Fibroblast of mammary gland (primary cell): Measurements from ENCODE around the gene POU3F1.

ENCODE experiments used
- DNase-seq: peaks from one replicate; pipeline ENCODE4 v3.0.0-alpha.2; 2010; ENCODE audit warnings: low read depth
- H3K4me3 ChIP-seq: 2 replicates; pipeline ENCODE4 v1.5.1; 2011; ENCODE audit warnings: low read depth, mild to moderate bottlenecking, low read length, moderate library complexity; ENCODE audit not compliant: control insufficient read depth
- CTCF ChIP-seq: conservative IDR thresholded peaks from 2 replicates; pipeline ENCODE4 v1.5.1; 2011; ENCODE audit warnings: low read depth, low read length, inconsistent platforms; ENCODE audit not compliant: control insufficient read depth, insufficient read depth

The POU3F1 gene

GRCh38 chr1:38089712-38090360 is 43.2 kb upstream of the POU3F1 start:
- no peak overlapping the region for H3K4me3 ChIP-seq
- DNase-seq = no peak
- no peak for TF ChIP-seq CTCF

GRCh38 chr1:38088791-38089190 is 42.2 kb upstream of the POU3F1 start:
- no peak overlapping the region for H3K4me3 ChIP-seq
- no peak for DNase-seq
- no peak for TF ChIP-seq CTCF

GRCh38 chr1:38088366-38088765 is 41.8 kb upstream of the POU3F1 start:
- TF ChIP-seq CTCF = no peak
- DNase-seq = no peak
- H3K4me3 ChIP-seq = no peak overlapping the region

- no peak for DNase-seq
- no peak overlapping the region for H3K4me3 ChIP-seq
- no peak for TF ChIP-seq CTCF
Observed at GRCh38 chr1:38087676-38088075, 41.1 kb upstream of the POU3F1 start.

- no peak for TF ChIP-seq CTCF
- no peak for DNase-seq
- no peak overlapping the region for H3K4me3 ChIP-seq
Observed at GRCh38 chr1:38085666-38086330, 39.2 kb upstream of the POU3F1 start.

- no peak overlapping the region for H3K4me3 ChIP-seq
- DNase-seq = no peak
- no peak for TF ChIP-seq CTCF
Observed at GRCh38 chr1:38084700-38085099, 38.1 kb upstream of the POU3F1 start.
